Measurements from ENCODE around the gene PGLYRP3. TPM values are rescaled to one million over a fixed set of nuclear protein-coding genes. Genes with fewer than 3 reads are reported as not detected.
"Not testable (repeated sequence)": the region's sequence is repeated elsewhere in the genome, so short reads cannot be mapped to it uniquely, and the experiment has no call there.

Gene PGLYRP3
- polyA plus RNA-seq, 4 donors, result not detected

GRCh38 chr1:153349363-153350320 lies 36.9 kb upstream of the PGLYRP3 start:
- no peak for DNase-seq (ENCODE audit: low read depth in 4 of 4, low spot score in 3 of 4)

GRCh38 chr1:153348511-153349362 lies 36.0 kb upstream of the PGLYRP3 start, which contains the start of gene PGLYRP4:
Gene PGLYRP4, minus strand, starts transcription at chr1:153348841. Its CDS starts 909 bp downstream, at chr1:153347932.
- no peak for DNase-seq (ENCODE audit: low read depth in 4 of 4, low spot score in 3 of 4)

- DNase-seq (ENCODE audit: low read depth in 4 of 4, low spot score in 3 of 4), result no peak
Measured at GRCh38 chr1:153347856-153348255, 35.1 kb upstream of the PGLYRP3 start.

- not testable (repeated sequence) for DNase-seq (ENCODE audit: low read depth in 4 of 4, low spot score in 3 of 4)
Measured at GRCh38 chr1:153347049-153347448, 34.3 kb upstream of the PGLYRP3 start.

GRCh38 chr1:153346077-153346723 lies 33.4 kb upstream of the PGLYRP3 start:
- no peak for DNase-seq (ENCODE audit: low read depth in 4 of 4, low spot score in 3 of 4)

GRCh38 chr1:153345187-153346076 lies 32.7 kb upstream of the PGLYRP3 start:
- DNase-seq (ENCODE audit: low read depth in 4 of 4, low spot score in 3 of 4), result no peak

GRCh38 chr1:153344718-153345025 lies 31.9 kb upstream of the PGLYRP3 start:
- DNase-seq (ENCODE audit: low read depth in 4 of 4, low spot score in 3 of 4), result no peak

- DNase-seq (ENCODE audit: low read depth in 4 of 4, low spot score in 3 of 4), result no peak
Measured at GRCh38 chr1:153343811-153344717, 31.3 kb upstream of the PGLYRP3 start.

GRCh38 chr1:153343040-153343681 lies 30.4 kb upstream of the PGLYRP3 start:
- no peak for DNase-seq (ENCODE audit: low read depth in 4 of 4, low spot score in 3 of 4)

- DNase-seq (ENCODE audit: low read depth in 4 of 4, low spot score in 3 of 4), result no peak
Measured at GRCh38 chr1:153342178-153342577, 29.4 kb upstream of the PGLYRP3 start.

GRCh38 chr1:153341431-153341934 lies 28.7 kb upstream of the PGLYRP3 start:
- no peak for DNase-seq (ENCODE audit: low read depth in 4 of 4, low spot score in 3 of 4)

- DNase-seq (ENCODE audit: low read depth in 4 of 4, low spot score in 3 of 4), result no peak
Measured at GRCh38 chr1:153340356-153340755, 27.6 kb upstream of the PGLYRP3 start.

GRCh38 chr1:153339802-153340201 lies 27.1 kb upstream of the PGLYRP3 start:
- DNase-seq (ENCODE audit: low read depth in 4 of 4, low spot score in 3 of 4), result no peak

- DNase-seq (ENCODE audit: low read depth in 4 of 4, low spot score in 3 of 4), result no peak
Measured at GRCh38 chr1:153337980-153338853, 25.5 kb upstream of the PGLYRP3 start.

- DNase-seq (ENCODE audit: low read depth in 4 of 4, low spot score in 3 of 4), result no peak
Measured at GRCh38 chr1:153336650-153337049, 23.9 kb upstream of the PGLYRP3 start.

GRCh38 chr1:153333902-153334301 lies 21.1 kb upstream of the PGLYRP3 start:
- no peak for DNase-seq (ENCODE audit: low read depth in 4 of 4, low spot score in 3 of 4)

- DNase-seq (ENCODE audit: low read depth in 4 of 4, low spot score in 3 of 4), result no peak
Measured at GRCh38 chr1:153324912-153325311, 12.2 kb upstream of the PGLYRP3 start.
